SK-N-MC (cell line): ENCODE results near the gene MUC6.

ENCODE experiments used
- EZH2 ChIP-seq: fragments of 200-600 bp; sonication (generic); IDR thresholded peaks from one replicate; pipeline ENCODE4 v1.6.1; 2017; ENCODE audit warnings: antibody characterized with exemption
- FOXP2 ChIP-seq: optimal IDR thresholded peaks from 2 replicates; pipeline ENCODE3; 2011; ENCODE audit warnings: mild to moderate bottlenecking, moderate library complexity; ENCODE audit not compliant: insufficient read depth; ENCODE audit errors: extremely low read length, control extremely low read depth
- POLR2AphosphoS5 ChIP-seq: IDR thresholded peaks from 2 replicates; pipeline ENCODE4 v1.6.1; 2012; ENCODE audit warnings: mild to moderate bottlenecking, low read depth, low read length, borderline replicate concordance

DNA sequence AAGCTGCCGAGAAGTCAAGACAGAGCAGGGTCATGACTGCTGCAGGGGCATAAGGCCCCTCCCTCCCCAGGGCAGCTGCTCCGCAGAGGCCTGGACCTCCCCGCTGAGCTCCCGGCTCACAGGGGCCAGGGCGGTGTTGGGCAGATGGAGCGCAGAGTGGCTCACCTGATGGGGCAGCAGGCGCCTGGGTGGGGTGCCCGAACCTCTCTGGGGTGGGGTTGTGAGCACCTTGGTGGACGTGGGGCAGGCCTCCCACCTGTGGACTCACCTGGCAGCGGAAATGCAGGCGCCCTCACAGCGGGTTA lies 22.9 kb downstream of the MUC6 start:
- TF ChIP-seq EZH2 (no peak), POLR2AphosphoS5 (no peak), FOXP2 (no peak)
